CD4-positive, alpha-beta T cell treated with Interleukin-2 at 100 ng/mL for 4 hours (primary cell): ENCODE measurements around the gene ARID3A.
A peak's percentile ranks its signal among the peaks of the same experiment; 100 is the strongest.

Source experiments
- DNase-seq: peaks from one replicate; pipeline ENCODE4 v3.0.0-alpha.2; 2020; ENCODE audit warnings: low spot score

The ARID3A gene

GRCh38 chr19:931860-932647 lies 6.2 kb downstream of the ARID3A start:
- DNase-seq: no peak

DNA sequence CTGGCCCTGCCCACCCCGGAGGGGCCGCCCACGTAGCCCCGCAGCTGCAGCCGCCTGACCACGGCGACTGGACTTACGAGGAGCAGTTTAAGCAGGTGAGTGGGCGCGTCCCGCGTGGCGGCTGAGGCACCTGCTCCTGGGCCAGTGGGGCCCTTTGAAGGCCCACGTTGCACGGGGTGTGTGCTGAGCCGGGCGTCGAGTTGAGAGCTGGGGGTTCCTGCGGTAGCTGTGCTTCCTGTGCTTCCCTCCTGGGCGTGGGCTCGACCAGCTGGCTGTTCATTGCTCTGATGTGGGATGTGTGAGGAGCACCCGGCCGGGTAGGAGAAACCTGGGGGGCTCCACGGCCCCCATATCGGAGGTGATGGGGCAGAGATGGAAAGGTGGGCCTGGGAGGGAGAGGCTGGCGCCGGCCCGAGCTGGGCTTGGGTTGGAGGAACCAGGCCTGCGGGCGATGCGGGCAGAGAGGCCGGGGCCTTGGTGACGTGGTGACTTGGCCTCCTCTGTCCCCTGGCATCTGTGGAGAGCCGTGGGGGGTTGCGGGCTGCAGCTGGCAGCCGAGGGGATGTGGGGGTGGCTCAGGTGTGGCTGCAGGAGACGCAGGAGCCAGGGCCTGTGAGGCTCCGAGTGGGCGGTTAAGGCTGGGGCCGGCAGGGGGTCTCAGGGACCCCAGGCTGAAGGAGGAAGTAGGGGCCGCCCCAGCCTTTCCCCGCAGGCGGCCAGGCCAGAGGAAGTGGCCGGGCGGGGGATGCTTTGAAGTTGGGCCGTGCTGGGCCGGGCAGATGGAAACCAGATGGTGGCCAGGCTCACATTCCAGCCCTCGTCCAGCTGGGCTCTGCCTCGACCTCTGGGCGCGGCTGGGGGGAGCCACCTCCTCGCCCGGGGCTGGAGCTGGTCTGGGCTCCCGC lies 7.1 kb downstream of the ARID3A start:
- DNase-seq: no peak

- no peak for DNase-seq
Measured at GRCh38 chr19:933553-933882, 7.7 kb downstream of the ARID3A start.

GRCh38 chr19:934197-934840 lies 8.5 kb downstream of the ARID3A start:
- DNase-seq: no peak

DNA sequence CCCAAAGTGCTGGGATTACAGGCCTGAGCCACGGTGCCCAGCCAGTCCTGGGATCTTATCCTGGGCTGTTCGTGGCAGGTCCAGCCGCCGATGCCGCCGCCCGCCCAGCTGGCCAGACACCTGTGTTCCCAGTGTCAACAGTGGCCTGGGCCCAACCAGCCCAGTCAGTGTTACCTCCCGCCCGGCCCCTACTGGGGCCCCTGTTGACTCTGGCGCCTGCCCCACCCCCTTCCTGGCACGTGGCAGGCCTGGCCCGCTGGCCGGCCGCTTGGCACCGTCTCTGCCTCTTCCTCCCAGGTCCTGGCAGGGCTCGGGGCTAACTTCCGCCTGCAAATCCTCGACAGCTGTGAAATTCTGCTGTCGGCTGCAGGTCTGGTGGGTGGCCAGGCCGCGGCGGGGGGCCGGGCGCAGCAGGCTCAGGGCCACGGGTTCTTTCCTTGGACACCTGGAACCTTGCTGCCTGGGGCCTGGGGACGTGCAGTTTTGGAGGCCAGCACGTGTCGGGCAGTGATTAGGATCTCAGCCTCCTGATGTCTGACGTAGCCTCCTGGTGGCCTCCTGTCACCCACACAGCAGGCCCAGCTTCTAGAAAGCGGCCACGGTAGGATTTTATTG lies 9.1 kb downstream of the ARID3A start:
- DNase-seq: no peak

- no peak for DNase-seq
Measured at GRCh38 chr19:936175-936546, 10.3 kb downstream of the ARID3A start.

DNA sequence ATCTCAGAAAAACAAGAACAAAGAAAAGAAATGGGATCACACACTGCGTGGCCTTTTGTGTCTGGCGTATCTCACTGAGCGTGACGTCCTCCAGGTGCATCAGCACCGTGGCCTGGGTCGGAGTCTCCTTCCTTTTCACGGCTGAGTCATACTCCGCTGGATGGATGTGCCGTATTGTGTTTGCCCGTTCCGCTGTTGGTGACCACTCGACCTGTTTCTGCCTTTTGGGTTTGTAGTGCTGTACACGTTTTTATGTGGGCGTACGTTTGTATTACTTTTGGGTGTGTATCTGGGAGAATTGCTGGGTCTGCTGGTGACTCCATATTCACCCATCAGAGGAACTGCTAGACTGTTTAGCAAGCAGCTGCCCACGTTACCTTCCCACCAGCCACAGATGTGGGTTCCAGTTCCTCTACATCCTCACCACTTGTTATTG lies 11.4 kb downstream of the ARID3A start:
- DNase-seq: peak; percentile 58

DNA sequence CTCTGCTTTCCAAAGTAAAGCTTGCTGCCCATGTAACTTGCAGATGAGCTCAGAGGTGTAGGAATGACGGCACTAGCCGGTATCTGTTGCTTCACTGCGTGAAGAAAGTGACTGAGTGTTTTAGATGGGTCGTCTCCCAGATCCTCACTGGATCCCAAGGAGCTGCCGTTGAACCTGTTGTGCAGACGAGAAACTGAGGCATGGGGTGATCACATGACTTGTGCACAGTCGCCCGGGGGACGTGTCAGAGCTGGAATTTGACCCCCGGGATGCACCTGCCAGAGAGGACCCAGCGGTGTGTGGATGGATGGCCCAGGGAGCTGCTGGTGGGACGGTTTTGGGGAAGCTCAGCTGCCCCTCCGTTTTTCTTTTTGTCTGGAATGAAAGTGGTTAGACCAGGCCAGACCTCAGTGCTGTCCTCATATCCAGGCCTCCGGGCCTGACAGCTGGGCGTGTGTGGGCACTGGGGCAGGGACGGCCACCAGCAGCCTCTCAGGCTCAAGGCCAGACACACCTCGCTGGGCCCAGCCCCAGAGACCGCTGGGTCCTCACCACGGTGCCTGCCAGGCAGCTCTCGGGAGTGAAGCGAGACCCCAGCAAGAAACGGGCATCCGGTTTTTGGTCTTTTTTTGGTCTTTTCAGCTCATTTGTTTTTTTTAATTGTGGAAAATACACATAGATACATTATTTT lies 12.5 kb downstream of the ARID3A start:
- DNase-seq: no peak

- no peak for DNase-seq
Measured at GRCh38 chr19:939439-939838, 13.6 kb downstream of the ARID3A start.

GRCh38 chr19:939922-940321 lies 14.1 kb downstream of the ARID3A start:
- DNase-seq: no peak

DNA sequence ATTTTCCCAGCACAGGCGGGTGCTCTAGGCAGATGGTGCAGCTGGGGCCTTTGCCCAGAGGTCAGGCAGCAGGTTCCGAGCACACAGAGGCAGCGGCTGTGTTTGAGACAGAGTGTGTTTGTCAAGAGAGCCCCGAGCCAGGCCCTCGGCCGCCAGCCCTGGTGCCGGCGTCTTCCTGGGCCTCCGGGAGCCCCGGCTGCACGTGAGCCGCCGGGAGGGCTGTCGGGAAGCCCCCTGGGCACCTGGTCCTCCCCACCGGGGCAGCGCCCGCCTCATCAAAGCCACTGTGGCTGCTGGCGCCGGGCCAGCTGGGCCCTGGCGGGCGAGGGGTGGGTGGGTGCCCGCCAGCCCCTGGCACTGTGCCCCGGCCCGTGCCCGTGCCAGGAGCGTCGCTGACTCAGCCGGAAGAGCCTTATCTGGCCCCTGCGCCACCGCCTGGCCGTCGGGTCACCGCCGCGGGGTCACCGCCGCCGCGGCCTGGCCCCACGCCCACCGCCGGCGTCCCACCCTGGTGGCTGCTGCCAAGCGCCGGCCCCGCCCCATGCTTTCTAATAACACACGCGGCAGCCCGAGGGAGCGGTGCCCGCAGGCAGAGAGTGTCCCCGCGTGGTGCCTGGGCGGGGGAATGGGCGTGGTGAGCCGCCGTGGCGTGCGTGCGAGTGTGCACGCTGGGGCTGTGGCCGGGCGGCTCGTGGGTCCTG lies 14.9 kb downstream of the ARID3A start:
- DNase-seq: peak; percentile 76

- no peak for DNase-seq
Measured at GRCh38 chr19:941292-942132, 15.7 kb downstream of the ARID3A start.

GRCh38 chr19:942133-942645 lies 16.4 kb downstream of the ARID3A start:
- DNase-seq: no peak

DNA sequence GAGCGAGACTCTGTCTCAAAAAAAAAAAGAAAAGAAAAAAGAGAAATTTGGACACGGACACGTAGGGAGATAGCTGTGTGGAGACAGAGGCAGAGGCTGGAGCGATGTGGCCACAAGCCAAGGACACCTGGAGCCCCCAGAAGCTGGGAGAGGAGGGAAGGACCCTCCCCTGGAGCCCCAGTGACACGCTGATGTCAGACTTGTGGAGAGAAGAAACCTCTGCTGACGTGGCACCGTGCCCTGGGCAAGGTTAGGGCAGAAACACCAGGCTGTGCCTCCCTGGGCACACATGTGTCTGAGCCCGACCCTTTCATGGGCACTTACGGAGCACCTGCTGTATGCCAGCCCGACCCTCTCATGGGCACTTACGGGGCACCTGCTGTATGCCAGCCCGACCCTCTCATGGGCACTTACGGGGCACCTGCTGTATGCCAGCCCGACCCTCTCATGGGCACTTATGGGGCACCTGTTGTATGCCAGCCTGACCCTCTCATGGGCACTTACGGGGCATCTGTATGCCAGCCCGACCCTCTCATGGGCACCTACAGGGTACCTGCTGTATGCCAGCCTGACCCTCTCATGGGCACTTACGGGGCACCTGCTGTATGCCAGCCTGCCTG lies 17.8 kb downstream of the ARID3A start:
- no peak for DNase-seq

- no peak for DNase-seq
Measured at GRCh38 chr19:944171-944567, 18.3 kb downstream of the ARID3A start.

DNA sequence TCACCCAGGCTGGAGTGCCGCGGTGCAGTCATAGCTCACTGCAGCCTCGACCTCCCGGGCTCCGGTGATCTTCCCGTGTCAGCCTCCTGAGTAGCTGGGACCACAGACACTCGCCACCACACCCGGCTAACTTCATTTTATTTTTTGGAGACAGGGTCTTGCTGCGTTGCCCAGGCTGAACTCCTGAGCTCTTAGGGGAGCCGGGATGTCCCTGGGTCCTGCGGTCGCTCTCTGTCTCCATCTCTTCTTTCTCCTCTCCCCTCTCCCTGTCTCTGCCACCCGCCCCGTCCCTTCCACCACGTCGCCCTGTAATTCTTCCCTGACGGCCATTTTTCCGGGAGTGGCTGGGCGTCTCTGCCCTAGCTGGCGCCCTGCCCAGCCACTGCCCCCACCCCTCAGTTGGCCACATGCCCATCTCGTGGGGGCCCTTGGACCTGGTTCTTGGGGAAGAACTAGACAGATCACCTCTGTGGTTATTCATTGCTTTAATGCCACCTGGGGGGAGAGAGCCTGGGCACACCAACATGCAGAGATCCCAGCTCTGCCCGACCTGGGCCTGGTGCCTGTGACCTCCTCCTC lies 18.9 kb downstream of the ARID3A start:
- DNase-seq: no peak

GRCh38 chr19:945401-946252 lies 19.8 kb downstream of the ARID3A start:
- DNase-seq: no peak

DNA sequence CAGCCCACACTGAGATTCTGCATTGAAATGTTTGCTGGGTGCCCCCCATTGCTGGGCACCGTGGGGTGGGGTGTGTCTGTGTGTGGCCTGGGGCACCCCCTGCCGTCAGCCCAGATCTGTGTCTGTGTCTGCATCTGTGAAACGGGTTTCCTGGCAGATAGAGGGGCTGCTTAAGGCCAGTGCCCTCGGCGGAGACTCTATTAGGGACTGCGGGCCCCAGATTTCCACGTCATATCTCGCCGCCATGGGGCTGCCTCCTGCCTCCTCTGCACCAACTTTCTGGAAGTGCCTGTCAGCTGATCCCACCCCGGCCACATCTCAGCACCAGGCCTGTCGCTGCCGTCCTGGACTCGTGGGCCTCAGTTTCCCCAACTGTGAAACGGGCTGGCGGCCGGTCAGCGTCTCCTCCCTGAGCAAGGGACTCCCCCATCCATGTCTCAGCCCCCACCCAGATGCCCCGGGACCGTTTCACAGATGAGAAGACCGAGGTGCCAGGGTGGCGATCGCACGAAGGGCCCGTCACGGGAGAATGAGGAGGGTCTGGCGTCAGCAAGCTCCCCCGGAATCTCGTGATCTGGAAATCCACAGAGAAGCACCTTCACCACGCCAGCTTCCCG lies 21.4 kb downstream of the ARID3A start:
- DNase-seq: no peak
